Stomach (tissue), 4 donors: ENCODE measurements around the gene PLCB1.

Experiments used
- EP300 ChIP-seq: sonication (generic); formaldehyde crosslinking; IDR thresholded peaks from one replicate; pipeline ENCODE4 v1.6.1; 2017; ENCODE audit warnings: antibody characterized with exemption
- POLR2A ChIP-seq, 4 donors: fragments of 450-650 bp; IDR thresholded peaks; one replicate each; pipeline ENCODE4 v1.6.1; 2016; ENCODE audit warnings: antibody characterized with exemption in 4 of 4, control low read depth in 2 of 4, mild to moderate bottlenecking in 1 of 4, moderate library complexity in 1 of 4
- TF ChIP-seq, protein P1 (sequence below), 7 experiments: fragments of 450-650 bp in 4 of 7; fragments of 200-600 bp in 3 of 7; sonication (generic) in 3 of 7; IDR thresholded peaks; one replicate each; pipeline ENCODE4 v1.5.1; 2016 to 2019; ENCODE audit warnings: antibody characterized with exemption in 7 of 7, control low read depth in 2 of 7, mild to moderate bottlenecking in 1 of 7

DNA sequence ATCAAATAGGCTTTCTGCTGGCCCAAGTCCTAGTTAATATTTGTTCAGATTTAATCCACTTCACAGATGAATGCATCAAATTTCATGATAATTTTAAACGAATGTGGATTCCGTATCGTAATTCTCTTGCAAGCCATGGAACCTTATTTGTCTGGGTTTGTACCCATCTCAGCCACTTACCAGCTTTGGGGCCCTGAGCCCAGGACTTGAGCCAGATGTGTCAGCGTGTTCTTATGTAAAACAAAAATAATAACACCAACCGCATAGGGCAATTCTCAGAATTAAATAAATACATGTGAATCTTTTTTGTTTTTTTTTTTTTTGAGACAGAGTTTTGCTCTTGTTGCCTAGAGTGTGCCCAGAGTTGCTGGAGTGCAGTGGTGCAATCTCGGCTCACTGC is 654.3 kb downstream of the PLCB1 start:
- TF ChIP-seq, protein P1, sequence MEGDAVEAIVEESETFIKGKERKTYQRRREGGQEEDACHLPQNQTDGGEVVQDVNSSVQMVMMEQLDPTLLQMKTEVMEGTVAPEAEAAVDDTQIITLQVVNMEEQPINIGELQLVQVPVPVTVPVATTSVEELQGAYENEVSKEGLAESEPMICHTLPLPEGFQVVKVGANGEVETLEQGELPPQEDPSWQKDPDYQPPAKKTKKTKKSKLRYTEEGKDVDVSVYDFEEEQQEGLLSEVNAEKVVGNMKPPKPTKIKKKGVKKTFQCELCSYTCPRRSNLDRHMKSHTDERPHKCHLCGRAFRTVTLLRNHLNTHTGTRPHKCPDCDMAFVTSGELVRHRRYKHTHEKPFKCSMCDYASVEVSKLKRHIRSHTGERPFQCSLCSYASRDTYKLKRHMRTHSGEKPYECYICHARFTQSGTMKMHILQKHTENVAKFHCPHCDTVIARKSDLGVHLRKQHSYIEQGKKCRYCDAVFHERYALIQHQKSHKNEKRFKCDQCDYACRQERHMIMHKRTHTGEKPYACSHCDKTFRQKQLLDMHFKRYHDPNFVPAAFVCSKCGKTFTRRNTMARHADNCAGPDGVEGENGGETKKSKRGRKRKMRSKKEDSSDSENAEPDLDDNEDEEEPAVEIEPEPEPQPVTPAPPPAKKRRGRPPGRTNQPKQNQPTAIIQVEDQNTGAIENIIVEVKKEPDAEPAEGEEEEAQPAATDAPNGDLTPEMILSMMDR (IDR thresholded peaks at IDR 0.05), result no peak
- TF ChIP-seq POLR2A (IDR thresholded peaks at IDR 0.05) (no peak), EP300 (no peak)
